GM19372 (cell line): ENCODE measurements around the gene RPSA.
"Not testable (repeated sequence)": the region's sequence is repeated elsewhere in the genome, so short reads cannot be mapped to it uniquely, and the experiment has no call there.

ENCODE experiments used
- ATAC-seq: cut with Tn5 transposase; IDR thresholded peaks from one replicate; pipeline ENCODE4 v1.9.1; 2021; ENCODE audit warnings: mild to moderate bottlenecking, low read depth, moderate library complexity; ENCODE audit not compliant: unreplicated experiment

Gene RPSA

GRCh38 chr3:39388153-39388552, 18.4 kb upstream of the RPSA start:
- ATAC-seq: no peak

- peak; percentile 66 for ATAC-seq
Measured at GRCh38 chr3:39388741-39389248, 17.7 kb upstream of the RPSA start.

GRCh38 chr3:39390181-39390580, 16.3 kb upstream of the RPSA start:
- no peak for ATAC-seq

GRCh38 chr3:39396690-39397089, 9.8 kb upstream of the RPSA start:
- ATAC-seq: no peak

GRCh38 chr3:39398700-39399099, 7.8 kb upstream of the RPSA start:
- ATAC-seq: no peak

GRCh38 chr3:39401983-39402382, 4.5 kb upstream of the RPSA start:
- ATAC-seq: no peak

- ATAC-seq: no peak
Measured at GRCh38 chr3:39404943-39405686, 1.4 kb upstream of the RPSA start.

GRCh38 chr3:39405687-39406367, 693 bp upstream of the RPSA start:
- ATAC-seq: no peak

- no peak for ATAC-seq
Measured at GRCh38 chr3:39407259-39407629, 724 bp downstream of the RPSA start.

GRCh38 chr3:39407773-39408492, 1.4 kb downstream of the RPSA start:
- ATAC-seq: no peak

GRCh38 chr3:39408493-39409372, 2.2 kb downstream of the RPSA start:
- ATAC-seq: no peak

- ATAC-seq: no peak
Measured at GRCh38 chr3:39409514-39410136, 3.1 kb downstream of the RPSA start.

GRCh38 chr3:39410893-39411292, 4.4 kb downstream of the RPSA start:
- ATAC-seq: no peak

GRCh38 chr3:39412668-39413260, 6.2 kb downstream of the RPSA start:
- ATAC-seq: no peak

- no peak for ATAC-seq
Measured at GRCh38 chr3:39413691-39414420, 7.3 kb downstream of the RPSA start.

GRCh38 chr3:39414421-39414907, 7.9 kb downstream of the RPSA start:
- ATAC-seq: no peak

GRCh38 chr3:39415302-39415701, 8.8 kb downstream of the RPSA start:
- not testable (repeated sequence) for ATAC-seq

GRCh38 chr3:39415983-39416382, 9.5 kb downstream of the RPSA start:
- no peak for ATAC-seq

- ATAC-seq: not testable (repeated sequence)
Measured at GRCh38 chr3:39416998-39417397, 10.5 kb downstream of the RPSA start.
